ENCODE measurements around the gene TNS2.

GRCh38 chr12:53079226-53080117 is 29.6 kb downstream of the TNS2 start, which contains the start of gene SPRYD3:
- TF ChIP-seq POLR2A (IDR thresholded peaks at IDR 0.05; ENCODE audit: low read length) (peak; percentile 81), GATA1 (IDR thresholded peaks at IDR 0.05; ENCODE audit: low read depth, low read length) (no peak)

Measured in erythroblast (primary cell).